Spleen (tissue), 7 donors: Measurements from ENCODE around the gene ALG10.
"Not testable (repeated sequence)": the region's sequence is repeated elsewhere in the genome, so short reads cannot be mapped to it uniquely, and the experiment has no call there.

Source experiments
- POLR2A ChIP-seq, 3 donors: fragments of 450-650 bp; IDR thresholded peaks; one replicate each; pipeline ENCODE4 v1.5.1; 2017; ENCODE audit warnings: antibody characterized with exemption in 3 of 3, mild to moderate bottlenecking in 1 of 3
- POLR2AphosphoS5 ChIP-seq, 3 donors: sonication (generic); formaldehyde crosslinking; IDR thresholded peaks; one replicate each; pipeline ENCODE4 v1.5.1; 2017; ENCODE audit warnings: antibody characterized with exemption in 3 of 3
- TF ChIP-seq, protein P1 (sequence below), 11 experiments: fragments of 200-600 bp in 7 of 11; fragments of 450-650 bp in 4 of 11; sonication (generic) in 4 of 11; IDR thresholded peaks in 8 of 11; conservative IDR thresholded peaks in 3 of 11; 1 replicate in 7 of 11; 2 replicates in 4 of 11; pipeline versions ENCODE4 v1.4.0 to v1.8.0; 2016 to 2021; ENCODE audit warnings: antibody characterized with exemption in 11 of 11, inconsistent platforms in 4 of 11, mild to moderate bottlenecking in 1 of 11
- donor health status: DM: no; HTN: no; CAD: no; lungs with moderate emphysema.
- donor health status: DM: no; HTN: no; CAD: no.
- donor health status: DM: no; HTN: no; CAD: no.

DNA sequence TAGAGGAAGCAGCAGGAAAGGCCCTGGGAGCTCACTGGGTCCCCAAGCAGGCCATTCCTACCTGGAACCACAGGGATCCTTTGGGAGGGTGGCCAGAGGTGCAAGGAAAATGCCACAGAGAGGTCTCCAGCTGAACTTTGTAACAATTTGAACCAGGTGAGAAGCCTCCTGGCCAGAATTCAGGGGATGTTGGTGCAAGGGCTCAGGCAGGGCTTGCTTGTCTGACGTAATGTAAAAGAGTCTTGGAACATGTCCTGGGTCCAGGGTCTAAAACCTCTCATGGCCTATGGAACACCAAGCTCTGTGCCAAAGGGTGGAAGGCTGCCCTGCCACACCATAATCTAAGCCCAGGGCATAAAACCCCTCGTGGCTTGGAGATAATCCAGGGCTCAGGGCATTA is 25.6 kb downstream of the ALG10 start:
- TF ChIP-seq, protein P1, sequence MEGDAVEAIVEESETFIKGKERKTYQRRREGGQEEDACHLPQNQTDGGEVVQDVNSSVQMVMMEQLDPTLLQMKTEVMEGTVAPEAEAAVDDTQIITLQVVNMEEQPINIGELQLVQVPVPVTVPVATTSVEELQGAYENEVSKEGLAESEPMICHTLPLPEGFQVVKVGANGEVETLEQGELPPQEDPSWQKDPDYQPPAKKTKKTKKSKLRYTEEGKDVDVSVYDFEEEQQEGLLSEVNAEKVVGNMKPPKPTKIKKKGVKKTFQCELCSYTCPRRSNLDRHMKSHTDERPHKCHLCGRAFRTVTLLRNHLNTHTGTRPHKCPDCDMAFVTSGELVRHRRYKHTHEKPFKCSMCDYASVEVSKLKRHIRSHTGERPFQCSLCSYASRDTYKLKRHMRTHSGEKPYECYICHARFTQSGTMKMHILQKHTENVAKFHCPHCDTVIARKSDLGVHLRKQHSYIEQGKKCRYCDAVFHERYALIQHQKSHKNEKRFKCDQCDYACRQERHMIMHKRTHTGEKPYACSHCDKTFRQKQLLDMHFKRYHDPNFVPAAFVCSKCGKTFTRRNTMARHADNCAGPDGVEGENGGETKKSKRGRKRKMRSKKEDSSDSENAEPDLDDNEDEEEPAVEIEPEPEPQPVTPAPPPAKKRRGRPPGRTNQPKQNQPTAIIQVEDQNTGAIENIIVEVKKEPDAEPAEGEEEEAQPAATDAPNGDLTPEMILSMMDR (IDR thresholded peaks at IDR 0.05 in 8 of 11, conservative IDR thresholded peaks at IDR 0.05 in 3 of 11), result not testable (repeated sequence)
- not testable (repeated sequence) for TF ChIP-seq POLR2AphosphoS5, POLR2A (IDR thresholded peaks at IDR 0.05)
